Measurements from ENCODE around the gene ANTKMT.
"Not testable (repeated sequence)": the region's sequence is repeated elsewhere in the genome, so short reads cannot be mapped to it uniquely, and the experiment has no call there.

ANTKMT gene

DNA sequence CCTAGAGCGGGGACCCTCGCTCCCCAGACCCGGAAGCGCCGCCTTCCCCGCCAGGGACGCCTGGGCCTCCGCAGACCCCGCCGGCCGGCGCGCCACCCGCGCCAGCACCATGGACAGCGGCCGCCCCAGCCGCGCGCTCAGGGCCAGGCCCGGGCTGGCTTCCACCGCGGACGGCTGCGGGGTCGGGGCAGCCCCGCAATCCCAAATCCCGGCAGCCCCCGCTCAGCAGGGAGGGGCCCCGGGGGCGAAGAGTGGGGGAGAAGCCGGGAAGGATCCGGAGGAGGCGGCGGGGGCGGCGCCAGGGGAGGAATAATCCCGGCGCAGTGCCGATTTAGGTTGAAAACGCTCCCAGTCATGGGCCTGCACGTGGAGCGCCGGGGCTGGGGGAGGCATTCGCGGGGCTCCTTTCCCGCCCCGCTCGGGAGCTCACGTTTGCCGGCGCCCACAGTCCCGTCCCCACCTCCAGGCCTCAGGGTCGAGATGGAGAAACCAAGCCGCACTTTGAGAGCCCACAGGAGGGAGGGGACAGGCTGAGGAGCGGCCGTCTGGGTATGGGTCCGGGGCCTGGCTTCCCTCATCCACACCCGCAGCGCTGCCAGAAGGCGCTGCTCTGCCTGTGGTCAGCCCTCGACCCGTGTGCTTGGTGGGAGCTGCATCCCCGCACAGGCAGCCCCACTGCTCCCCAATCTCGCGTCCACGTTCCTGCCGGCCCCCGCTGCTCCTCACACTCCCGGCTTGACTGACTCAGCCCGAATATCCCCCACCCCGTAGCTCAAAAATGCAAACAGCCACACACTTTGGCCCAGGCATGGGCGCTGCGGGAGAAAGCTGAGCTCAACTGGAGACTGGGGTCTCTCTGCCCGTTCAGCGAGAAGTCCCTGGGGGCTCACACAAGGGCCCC lies 20.0 kb upstream of the ANTKMT start:
- peak in 3 of 5 experiments; percentile 30 to 40 (median 36) for DNase-seq

GRCh38 chr16:702341-702740 lies 18.6 kb upstream of the ANTKMT start:
- no peak for DNase-seq

- no peak for DNase-seq
Observed at GRCh38 chr16:703406-703805, 17.5 kb upstream of the ANTKMT start.

DNA sequence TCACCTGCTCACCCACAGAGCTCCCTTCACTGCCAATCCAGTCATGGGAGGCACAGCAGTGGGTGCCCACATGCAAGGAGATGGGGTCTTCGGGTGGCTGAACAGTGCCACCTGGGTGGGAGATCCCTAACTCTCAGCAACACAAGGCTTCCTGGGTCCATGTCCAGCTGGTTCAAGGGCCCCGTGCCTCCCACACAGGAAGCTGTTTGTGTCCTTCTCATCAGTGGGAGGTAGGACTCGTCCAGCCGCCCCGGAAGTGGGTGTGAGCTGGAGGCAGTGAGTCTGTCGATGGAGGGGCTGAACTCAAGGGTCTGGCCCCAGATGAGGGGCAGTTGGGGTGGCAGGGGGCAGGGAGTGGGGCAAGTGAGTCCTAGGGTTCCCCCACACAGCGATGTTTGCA lies 16.9 kb upstream of the ANTKMT start:
- no peak for DNase-seq

DNA sequence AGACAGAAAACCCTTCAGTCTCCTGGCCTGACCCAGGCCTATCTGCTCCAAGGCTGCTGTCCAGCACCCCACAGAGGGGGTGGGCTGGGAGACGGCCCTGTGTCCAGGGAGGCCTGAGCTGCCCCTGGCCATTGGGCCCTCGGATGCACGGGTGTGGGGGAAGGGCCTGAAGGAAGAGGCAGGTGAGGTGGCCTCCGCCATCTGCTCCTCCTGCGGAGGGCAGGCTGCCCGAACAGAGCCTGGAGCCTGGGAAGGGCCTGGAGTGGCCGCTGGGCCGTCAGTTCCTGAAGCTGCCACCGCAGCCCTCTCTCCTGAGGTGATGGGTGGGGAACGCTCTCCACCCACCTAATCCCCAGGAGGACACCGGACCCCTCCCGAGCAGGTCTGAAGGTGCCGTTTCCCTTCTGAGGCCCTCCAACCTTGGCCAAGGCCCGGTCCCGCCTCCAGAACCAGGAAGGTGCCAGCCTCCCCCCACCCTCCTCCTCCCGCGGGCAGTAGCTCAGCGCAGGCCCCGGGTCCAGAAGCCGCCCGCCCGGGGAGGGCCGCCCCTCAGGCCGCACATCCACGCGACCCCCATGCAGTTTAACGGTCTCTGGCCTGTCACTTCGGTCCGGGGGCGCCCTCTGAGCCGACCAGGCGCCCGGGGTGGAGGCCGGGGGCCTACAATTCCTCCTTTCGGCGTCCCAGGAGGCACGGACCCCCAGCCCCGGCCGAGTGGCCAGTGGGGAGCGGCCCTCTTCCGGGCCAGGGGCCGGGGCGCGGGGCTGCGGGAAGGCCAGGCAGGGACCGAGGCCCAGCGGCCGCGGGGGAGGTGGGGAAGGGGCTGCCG lies 16.2 kb upstream of the ANTKMT start:
- no peak for DNase-seq

- no peak for DNase-seq
Observed at GRCh38 chr16:705431-706188, 15.3 kb upstream of the ANTKMT start, which contains the start of gene FBXL16. Gene FBXL16, minus strand, starts transcription at chr16:705801. Its CDS starts 8,396 bp downstream, at chr16:697405.

GRCh38 chr16:706189-707061 lies 14.5 kb upstream of the ANTKMT start:
- DNase-seq = no peak

DNA sequence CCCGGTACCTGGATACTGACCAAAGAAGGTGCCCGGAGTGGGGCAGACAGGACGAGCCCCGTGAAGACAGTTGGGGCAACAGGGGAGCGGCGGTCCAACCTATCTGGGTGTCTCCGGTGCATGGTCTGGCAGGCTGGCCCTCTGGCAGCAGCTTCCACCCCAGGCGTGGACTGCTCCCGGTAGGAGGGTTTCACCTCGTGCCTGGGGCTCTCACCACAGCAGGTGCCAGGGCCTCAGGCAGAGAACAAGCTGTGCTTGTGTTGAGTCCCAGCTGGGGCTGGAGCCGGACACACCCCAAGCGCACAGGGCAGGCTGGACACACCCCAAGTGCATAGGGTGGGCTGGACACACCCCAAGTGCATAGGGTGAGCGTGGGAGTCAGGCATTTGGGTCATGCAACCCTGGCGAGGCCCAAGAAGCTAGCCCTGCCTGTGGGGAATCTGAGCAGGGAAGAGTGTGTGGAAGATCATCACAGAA lies 13.8 kb upstream of the ANTKMT start:
- no peak for DNase-seq

DNA sequence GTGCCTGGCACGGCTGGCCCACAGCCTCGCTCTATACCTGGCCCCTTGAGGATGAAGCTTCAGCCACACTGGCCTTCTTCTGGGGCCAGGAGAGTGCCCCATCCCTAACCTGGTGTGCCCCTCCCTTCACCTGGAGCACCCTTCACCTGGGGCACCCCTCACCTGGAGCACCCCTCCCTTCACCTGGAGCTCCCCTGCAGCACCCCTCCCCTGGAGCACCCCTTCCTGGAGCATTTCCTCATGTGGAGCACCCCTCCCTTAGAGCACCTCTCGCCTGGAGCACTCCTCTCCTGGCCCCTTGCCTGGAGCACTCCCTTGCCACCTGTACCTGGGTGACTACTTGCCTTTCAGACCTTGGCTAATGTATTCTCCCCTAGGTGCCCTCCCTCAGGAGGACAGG lies 12.9 kb upstream of the ANTKMT start:
- DNase-seq = no peak

DNA sequence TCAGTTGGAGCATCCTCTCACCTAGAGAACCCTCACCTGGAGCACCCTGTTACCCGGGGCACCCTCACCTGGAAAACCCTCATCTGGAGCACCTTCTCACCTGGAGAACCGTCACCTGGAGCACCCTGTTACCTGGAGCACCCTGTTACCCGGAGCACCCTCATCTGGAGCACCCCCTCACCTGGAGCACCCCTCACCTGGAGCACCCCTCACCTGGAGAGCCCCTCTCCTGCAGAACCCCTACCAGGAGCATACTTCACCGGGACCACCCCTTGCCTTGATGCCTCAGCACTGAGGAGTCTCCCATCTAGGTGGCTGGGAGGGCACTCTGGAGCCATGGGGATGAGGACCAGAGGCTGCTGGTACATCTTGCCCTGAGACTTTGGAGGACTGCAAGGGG lies 12.0 kb upstream of the ANTKMT start:
- DNase-seq = no peak

- DNase-seq = no peak
Observed at GRCh38 chr16:709566-710499, 11.1 kb upstream of the ANTKMT start.

DNA sequence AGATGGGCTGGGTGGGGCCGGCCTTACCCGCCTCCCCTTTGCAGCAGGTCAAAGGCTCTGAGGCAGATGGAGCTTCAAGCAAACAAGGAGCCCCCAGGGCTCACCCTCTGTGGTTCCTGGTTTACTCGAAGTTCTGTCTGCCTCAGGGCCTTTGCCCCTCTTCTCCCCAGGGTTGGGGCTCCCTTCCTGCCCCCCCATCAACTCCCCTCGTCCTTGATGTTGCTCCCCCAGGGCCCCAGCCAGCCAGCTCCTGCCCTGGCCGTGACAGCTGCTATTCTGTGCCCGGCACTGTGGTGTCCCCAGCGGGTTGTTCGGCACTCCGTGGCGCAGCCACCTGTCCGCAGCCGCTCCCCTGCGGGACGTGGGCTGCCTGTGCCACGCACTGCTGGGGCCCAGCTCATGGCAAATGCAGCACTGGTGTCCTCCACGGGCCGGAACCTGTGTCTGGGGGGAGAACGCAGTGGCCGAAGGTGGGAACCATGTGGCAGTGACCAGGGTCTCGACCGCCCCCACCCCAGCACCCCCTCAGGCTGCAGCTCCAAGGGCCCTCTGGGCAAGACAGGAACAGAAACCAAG lies 10.4 kb upstream of the ANTKMT start:
- DNase-seq = no peak

DNA sequence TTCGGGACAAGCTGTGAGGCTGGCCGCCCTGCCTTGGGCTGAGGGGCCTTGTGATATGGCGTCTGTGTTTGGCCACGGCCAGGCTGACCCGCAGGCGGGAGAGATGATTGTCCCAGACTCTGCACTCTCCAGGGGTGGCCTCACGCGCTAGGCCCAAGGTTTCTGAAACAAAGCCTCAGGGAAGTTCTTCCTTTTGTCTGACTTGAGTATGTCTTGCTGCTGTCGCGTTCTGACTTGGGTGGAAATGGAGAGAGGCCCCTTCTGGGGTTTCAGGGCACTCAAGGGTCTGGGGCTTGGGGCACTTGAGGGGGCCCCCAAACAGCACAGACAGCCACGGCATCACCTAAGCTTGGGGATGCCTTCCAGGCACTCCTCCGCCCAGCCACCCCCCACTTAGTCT lies 9.9 kb upstream of the ANTKMT start:
- DNase-seq = no peak

DNA sequence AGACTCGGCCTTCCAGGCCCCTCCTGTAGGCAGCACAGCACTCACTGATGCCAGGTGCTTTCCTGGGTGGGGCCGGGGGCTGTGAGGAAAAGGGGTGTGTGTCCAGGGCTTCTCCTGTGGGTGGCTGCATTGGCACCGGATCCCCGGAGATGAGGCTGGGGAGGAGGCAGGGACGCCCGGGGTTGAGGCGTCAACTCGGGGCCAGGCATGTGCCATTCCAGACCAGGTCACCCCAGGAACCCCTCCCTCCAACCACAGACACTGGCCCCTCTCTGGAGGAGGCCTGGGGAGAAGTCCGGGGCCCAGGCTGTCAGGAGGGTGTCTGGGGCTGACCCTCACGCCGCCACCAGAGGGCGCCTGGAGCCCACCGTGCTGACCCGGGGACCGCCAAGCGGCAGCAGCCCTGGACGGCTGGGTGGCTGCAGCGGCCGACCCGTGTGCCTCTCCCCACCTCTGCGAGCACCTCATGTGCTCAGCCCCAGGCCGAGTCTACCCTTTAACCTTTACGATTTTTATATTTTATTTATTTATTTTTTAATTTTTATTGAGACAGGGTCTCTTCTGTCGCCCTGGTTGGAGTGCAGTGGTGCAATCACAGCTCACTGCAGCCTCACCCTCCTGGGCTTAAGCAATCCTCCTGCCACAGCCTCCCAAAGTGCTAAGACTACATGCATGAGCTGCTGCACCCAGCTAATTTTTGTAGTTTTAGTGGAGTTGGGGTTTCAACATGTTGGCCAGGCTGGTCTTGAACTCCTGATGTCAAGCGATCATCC lies 9.2 kb upstream of the ANTKMT start:
- peak; percentile 59 to 71 (median 68) for DNase-seq

GRCh38 chr16:712740-713250 lies 8.2 kb upstream of the ANTKMT start:
- DNase-seq = not testable (repeated sequence)

- no peak for DNase-seq
Observed at GRCh38 chr16:714079-714478, 6.9 kb upstream of the ANTKMT start.

GRCh38 chr16:714558-715476 lies 6.1 kb upstream of the ANTKMT start, which contains the start of gene METRN:
Gene METRN, plus strand, starts transcription at chr16:715118. Its CDS starts 172 bp downstream, at chr16:715290.
- peak; percentile 77 to 87 (median 84) for DNase-seq

All from T-helper 2 cell (primary cell).